SKM-1 (cell line): Measurements from ENCODE around the gene CEP192.

ENCODE experiments used
- DNase-seq: peaks from one replicate; lab custom pipeline; 2025; ENCODE audit not compliant: unreplicated experiment; lab: John Stamatoyannopoulos, UW

The CEP192 gene

DNA sequence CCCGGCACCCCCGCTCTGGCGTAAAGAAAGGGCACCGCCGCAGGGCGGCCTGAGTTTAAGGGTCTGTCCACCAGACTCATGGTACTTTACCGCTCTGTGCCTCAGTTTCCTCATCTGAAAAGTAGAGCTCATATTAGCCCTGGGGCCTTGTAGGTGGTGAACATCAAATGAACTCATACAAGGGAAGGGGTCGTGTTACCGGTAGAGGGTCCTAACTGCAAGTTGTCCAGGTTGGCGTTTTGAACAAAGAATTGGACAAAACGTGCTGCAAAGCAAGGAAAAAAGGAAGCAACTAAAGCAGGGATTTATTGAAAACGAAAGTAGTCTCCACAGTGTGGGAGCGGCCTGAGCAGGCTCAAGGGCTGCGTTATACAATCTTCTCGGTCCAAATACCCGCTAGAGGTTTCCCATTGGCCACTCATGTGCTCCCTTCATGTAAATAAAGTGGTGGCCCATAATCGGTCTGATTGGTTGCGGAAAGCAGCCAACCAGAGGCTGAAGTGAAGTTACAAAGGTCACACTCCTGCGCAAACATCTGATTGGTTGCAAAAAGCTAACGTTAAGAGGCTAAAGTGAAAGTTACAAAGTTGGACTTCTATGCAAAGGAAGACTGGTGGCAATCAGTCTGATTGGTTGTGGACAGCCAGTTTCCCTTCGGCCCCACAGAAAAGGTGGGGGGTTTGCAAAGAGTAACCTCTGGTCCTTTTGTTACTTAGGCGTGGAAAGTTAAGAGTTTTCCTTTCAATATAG is 146.7 kb downstream of the CEP192 start:
- DNase-seq, result no peak

DNA sequence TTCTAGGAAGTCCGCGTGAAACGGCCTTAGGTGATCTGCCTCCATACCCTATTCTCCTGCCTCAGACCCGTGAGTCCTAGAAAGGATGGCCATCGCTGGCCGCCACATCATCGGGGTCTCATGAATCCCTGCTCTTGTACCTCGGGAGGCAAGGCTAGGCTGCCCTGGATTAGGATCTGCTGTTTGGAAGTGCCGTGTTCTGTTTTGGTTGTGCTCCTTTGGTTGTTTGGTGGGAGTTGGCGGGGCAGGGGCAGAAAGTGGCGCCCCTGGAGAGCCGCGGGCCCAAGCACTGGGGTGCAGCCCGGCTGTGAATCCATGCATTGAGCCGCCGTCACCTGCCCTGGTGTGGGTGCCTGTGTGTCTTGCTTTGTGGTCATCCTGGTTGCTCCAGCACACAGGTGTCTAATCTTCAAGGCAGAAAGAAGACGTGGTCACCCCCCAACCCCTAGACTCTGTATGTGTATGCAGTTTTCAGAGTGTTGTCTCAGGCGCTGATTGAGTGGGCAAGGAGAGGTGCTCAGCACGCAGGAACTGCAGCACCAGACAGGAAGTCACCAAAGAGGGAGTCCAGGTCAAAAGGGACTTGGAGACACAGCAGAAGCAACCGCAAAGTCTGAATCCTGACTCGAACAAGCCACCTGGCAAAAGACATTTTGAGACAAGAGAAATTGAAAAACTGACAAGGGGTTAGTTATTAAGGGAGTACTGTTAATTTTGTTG is 147.4 kb downstream of the CEP192 start:
- no peak for DNase-seq

DNA sequence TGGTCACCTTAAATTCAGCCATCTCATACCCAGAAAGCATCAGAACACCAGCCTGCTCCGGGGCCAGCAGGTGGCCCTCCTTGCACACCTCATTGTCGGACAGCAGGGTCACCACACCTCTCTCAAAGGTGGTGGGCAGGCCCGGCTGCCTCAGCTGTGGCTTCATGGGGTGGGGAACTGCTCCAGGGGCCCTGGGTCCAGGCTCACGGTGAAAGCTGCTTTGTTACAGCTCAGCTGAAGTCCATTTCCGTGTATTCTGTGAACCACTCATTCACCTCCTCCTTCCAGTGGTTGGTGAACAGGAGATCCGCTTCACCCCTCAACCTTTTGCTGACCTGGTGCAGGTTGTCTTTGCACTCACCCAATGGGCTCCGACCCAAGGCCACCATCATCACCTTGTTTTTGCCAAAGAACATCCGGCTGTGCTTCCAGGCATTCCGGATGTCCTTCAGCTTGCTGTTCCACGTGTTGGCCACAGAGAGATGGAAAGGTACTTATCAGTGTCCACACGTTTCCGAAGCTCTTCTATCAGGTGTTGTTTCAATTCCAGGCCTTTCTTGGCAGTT is 148.8 kb downstream of the CEP192 start:
- DNase-seq, result no peak

DNA sequence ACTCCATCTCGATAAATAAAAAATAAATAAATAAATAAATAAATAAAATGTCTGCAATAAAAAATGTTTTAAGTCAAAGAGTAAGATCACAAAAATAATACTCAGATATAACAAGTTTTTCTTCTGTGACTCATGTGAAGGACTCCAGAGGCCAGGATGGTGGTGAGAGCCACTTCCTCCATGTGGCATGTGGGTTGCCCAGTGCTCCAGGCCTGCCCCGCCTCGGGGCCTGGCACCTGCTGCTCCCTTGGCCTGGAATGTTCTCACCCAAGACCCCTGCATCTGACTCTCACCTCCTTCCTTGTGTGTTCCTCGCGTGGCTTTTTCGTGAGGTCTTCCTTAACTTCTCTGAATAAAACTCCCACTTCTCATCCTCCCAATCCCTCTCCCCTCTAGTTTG is 150.0 kb downstream of the CEP192 start:
- DNase-seq, result no peak

DNA sequence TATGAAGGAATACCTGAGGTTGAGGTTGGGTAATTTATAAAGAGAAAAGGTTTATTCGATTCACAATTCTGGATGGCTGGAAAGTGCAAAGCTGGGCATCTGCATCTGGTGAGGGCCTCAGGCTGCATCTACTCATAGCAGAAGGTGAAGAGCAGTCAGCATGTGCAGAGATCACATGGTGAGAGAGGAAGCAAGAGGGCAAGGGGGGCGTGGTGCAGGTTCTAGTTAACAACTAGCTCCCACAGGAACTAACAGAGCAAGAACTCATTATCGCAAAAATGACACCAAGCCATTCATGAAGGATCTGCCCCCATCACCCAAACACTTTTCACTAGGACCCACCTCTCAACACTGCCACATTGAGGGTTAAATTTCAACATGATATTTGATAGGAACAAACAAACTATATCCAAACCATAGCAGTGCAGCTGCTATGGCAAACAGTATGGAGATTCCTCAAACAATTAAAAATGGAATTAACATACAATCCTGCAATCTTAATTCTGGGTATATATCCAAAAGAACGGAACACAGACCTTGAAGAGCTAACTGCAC is 154.6 kb downstream of the CEP192 start:
- no peak for DNase-seq

DNA sequence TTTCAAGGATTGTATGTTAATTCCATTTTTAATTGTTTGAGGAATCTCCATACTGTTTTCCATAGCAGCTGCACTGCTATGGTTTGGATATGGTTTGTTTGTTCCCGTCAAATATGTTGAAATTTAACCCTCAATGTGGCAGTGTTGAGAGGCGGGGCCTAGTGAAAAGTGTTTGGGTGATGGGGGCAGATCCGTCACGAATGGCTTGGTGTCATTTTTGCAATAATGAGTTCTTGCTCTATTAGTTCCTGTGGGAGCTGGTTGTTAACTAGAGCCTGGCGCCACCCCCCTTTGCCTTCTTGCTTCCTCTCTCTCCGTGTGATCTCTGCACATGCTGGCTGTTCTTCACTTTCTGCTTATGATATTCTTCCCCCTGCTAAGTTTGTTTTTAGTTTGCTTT is 156.0 kb downstream of the CEP192 start:
- no peak for DNase-seq

DNA sequence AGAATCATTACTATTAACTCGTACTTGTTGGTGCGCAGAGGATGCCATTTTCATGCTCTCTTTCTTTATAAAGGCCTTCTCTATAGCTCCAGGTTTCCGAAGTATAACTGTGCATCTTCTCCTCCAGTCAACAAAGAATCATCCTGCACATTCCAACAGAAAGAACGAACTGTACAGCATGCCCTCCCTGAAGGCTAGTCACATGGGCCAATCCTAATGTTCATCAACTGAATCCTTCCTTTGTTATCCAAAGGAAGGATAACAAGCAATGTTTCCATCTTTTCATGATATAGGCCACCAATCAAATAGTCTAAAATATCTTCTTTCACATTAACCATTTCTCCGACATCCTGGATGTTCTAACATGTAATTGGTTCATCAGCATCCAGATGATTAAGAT is 160.5 kb downstream of the CEP192 start:
- DNase-seq, result no peak

DNA sequence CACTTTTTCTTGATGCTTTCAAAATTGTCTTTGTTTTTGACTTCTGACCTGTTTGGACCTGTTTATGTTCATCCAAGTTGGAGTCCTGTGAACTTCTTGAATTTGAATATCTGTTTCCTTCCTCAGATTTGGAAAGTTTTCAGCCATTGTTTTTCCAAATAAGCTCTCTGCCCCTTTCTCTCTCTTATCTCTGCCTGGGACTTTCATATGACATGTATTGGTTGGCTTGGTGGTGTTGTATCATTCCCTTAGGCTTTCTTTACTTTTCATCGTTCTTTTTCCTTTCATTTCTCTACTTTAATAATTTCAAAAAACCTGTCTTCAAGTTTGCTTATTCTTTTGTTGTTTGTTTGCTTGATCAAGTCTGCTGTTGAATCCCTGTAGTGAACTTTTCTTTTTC is 167.3 kb downstream of the CEP192 start:
- no peak for DNase-seq

DNA sequence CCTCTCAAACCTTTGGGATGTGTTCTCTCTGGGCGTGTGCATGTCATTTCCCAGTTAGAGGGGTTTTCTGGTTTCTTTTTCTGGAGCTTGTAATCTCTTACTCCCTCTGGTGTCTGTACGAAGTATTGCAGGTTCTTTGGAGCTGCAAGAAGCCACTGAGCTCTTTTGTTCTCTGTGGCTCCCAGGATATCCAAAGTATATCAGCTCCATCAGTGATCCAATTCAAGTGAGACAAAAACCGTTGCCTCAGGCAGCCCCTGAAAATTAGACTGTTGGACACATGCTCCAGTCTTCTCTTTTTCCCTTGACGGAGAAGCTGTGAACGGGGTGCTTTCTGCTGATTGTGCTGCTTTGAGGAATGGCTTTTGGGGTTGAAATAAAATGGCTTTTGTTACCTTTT is 168.4 kb downstream of the CEP192 start:
- DNase-seq, result peak; percentile 30

DNA sequence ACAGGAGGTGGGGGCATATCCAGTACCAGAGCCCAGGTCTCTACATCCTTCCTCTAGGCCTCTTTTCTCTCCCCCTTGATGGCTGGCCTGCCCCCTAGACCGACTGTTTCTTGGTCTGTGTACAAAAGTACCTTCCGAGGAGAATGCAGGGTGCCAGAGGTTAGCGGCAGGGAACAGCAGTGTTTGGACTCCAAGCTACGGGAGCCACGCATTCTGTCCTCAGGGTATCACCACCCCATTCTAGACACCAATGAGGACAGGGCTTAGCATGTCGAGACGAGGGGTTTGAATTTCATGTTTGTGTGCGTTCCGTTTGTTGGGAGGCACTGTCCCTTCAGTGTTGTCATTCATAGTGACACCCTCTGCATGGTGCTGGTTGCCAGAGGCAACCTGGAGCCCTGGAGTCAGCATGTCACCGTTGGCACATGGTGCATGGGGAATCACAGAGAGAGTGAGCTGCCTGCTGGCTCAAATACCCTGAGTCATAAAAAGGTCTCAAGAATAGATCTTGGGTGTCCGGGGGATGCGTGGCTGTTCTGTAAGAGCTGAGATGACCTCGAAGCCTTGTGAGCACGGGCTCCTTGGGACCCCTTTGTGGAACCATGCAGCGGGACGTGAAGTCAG is 170.2 kb downstream of the CEP192 start:
- no peak for DNase-seq

DNA sequence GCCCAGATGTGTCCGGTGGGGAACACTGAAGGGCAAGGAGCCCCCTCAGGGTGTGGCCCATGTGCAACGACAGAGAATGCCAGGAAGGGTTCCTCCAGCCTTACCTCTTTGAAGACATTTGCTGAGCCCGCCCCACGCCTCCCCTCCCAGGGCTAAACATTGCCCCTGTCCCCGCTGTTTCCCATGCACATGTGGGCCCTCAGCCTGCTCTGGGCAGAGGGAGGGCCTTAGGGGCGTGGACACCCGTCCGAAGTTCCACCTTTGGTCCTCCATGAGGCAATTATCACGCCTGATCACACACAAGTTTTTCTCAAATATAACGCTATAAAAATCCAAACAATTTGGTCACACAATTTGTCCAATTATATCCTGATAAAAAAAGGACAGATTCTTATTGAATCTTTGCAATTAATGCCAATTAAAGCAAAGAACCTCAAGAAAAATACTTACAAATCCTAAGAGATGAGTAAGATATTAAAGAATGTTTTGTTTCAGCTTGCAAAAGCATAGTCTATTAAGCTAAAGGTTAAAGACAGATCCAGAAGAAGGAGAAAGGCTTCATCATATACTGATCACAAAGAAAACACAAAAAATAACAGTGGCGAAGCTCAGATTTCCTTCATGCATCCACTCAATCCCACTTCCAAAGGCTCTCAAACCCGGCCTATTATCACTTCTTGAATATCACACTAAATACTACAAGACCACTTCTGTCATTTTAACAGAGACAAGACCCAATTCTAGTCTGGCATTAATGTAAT is 172.2 kb downstream of the CEP192 start:
- no peak for DNase-seq

DNA sequence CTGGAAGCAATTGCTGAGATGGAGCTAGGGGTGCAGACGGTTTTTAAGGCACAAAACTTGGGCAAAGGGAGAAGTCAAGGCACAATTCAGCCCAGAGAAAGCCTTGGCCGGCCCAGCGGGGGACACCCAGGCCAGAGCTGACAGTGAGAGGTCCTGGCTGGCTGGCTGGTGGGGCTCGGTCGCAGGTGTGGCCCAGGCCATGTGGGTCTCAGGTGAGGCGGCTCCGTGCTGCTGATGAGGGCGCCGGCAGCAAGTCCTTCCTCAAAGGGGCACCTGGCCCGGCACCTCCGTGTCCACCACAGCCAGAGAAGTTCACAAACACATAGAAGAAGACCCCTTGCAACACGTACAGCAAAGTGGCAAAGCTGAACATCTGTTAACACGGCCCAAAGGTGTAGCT is 173.2 kb downstream of the CEP192 start:
- no peak for DNase-seq

DNA sequence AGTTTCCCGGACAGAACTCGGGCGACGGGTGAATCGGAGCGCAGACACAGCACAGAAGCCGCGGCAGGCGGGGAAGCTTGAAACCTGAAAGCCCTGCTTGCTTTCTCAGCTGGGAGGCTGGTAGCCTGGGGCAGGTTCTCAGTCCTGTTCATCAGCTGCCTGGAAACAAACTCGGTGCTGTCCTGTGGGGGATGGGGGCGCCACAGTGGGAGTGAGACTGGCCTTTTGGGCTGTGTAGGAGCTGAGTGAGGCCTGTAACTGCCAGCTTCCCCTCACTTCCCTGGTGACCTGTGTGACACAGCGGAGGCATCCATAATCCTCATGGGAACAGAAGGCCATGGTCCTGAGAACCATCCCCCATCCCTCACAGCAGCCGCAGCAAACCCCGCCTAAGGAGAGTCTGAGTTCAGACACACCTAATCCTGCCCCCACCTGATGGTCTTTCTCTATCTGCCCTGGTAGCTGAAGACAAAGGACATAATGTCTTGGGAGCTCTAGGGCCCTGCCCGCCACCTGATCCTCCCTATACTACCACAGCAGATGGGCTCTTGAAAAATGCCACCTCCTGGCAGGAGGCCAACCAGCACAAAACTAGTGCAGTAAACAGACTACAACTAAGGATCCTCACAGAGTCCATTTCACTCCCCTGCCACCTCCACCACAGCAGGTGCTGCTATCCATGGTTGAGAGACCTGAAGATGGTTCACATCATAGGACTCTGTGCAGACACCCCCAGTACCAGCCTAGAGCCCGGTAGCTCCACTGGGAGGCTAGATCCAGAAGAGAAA is 174.7 kb downstream of the CEP192 start:
- DNase-seq, result no peak

DNA sequence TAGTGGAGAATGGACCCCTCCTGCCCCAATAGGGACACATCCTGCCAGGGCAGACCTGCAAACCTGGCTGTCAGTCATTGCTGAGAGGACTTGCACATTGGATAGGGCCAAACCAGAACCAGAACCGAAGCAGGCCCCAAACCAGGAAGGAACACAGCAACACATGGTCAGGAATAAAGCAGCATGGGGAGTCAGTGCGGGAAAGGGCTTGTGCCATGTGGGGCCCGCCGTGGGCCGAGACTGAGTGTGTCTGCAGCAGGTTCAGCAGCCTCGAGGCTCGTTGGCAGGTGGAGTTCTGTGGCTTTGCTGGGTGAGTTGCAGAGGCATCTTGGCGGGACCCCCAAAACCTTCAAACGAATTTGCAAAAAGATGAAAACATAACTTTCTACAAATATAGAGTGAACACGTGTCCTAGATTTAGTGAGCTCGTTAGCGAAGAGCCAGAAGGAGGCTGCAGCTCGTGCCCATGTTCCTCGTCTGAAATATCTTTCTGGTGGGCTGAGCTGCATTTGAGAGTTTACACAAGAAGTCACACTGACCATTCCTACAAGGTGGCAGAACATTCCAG is 182.5 kb downstream of the CEP192 start:
- no peak for DNase-seq
